Neural progenitor cell (in vitro differentiated cells): Measurements from ENCODE around the gene GAPT. TPM values are rescaled to one million over a fixed set of nuclear protein-coding genes. Genes with fewer than 3 reads are reported as not detected.
A peak's percentile ranks its signal among the peaks of the same experiment; 100 is the strongest.
"Not testable (repeated sequence)": the region's sequence is repeated elsewhere in the genome, so short reads cannot be mapped to it uniquely, and the experiment has no call there.

Source experiments
- DNase-seq: peaks from one replicate; pipeline ENCODE4 v3.0.0-alpha.2; 2016; ENCODE audit warnings: low spot score
- H2AFZ ChIP-seq: fragments of 200-600 bp; sonication (generic); replicated peaks from 2 replicates; pipeline ENCODE4 v1.6.1; 2016; ENCODE audit warnings: antibody characterized with exemption
- H3F3A ChIP-seq: fragments of 200-600 bp; sonication (generic); 2 replicates; pipeline ENCODE4 v1.6.1; 2016; ENCODE audit warnings: antibody characterized with exemption, low read depth
- H3K27ac ChIP-seq: fragments of 200-600 bp; sonication (generic); 2 replicates; pipeline ENCODE4 v1.5.1; 2016; ENCODE audit warnings: mild to moderate bottlenecking
- H3K27me3 ChIP-seq: fragments of 200-600 bp; sonication (generic); 2 replicates; pipeline ENCODE4 v1.6.1; 2016; ENCODE audit warnings: mild to moderate bottlenecking, moderate library complexity
- H3K36me3 ChIP-seq: fragments of 200-600 bp; sonication (generic); 2 replicates; pipeline ENCODE4 v1.5.1; 2016
- H3K4me1 ChIP-seq: fragments of 200-600 bp; sonication (generic); 2 replicates; pipeline ENCODE4 v1.6.1; 2016; ENCODE audit warnings: mixed run types
- H3K4me2 ChIP-seq: fragments of 200-600 bp; sonication (generic); 2 replicates; pipeline ENCODE4 v1.6.1; 2016
- H3K4me3 ChIP-seq: fragments of 200-600 bp; sonication (generic); 2 replicates; pipeline ENCODE4 v1.5.1; 2016
- H3K79me2 ChIP-seq: fragments of 200-600 bp; sonication (generic); 2 replicates; pipeline ENCODE4 v1.6.1; 2016; ENCODE audit warnings: low read depth
- H3K9ac ChIP-seq: fragments of 200-600 bp; sonication (generic); 2 replicates; pipeline ENCODE4 v1.6.1; 2016
- H3K9me3 ChIP-seq: fragments of 200-600 bp; sonication (generic); 2 replicates; pipeline ENCODE4 v1.5.1; 2016; ENCODE audit warnings: low read depth
- H4K20me1 ChIP-seq: fragments of 200-600 bp; sonication (generic); 2 replicates; pipeline ENCODE4 v1.6.1; 2016; ENCODE audit warnings: low read depth
- H3K27ac Mint-ChIP-seq: 3 replicates; pipeline ENCODE4 v1.8.0; 2021; ENCODE audit warnings: mixed read lengths
- H3K27me3 Mint-ChIP-seq: 2 replicates; pipeline ENCODE4 v1.8.0; 2022; ENCODE audit warnings: low read depth, mild to moderate bottlenecking, inconsistent platforms, moderate library complexity, mixed read lengths; ENCODE audit not compliant: insufficient read depth
- H3K36me3 Mint-ChIP-seq: 3 replicates; pipeline ENCODE4 v1.8.0; 2021; ENCODE audit warnings: mixed read lengths
- H3K4me1 Mint-ChIP-seq: 3 replicates; pipeline ENCODE4 v1.8.0; 2021; ENCODE audit warnings: mixed read lengths
- H3K4me3 Mint-ChIP-seq: 3 replicates; pipeline ENCODE4 v1.8.0; 2021; ENCODE audit warnings: mild to moderate bottlenecking, moderate library complexity, mixed read lengths
- H3K9me3 Mint-ChIP-seq: 3 replicates; pipeline ENCODE4 v1.8.0; 2020; ENCODE audit warnings: mixed read lengths
- CTCF ChIP-seq: fragments of 200-600 bp; sonication (generic); IDR thresholded peaks from 2 replicates; pipeline ENCODE4 v1.5.1; 2017; ENCODE audit warnings: antibody characterized with exemption, mild to moderate bottlenecking
- EZH2 ChIP-seq: fragments of 200-600 bp; sonication (generic); IDR thresholded peaks from 2 replicates; pipeline ENCODE4 v1.6.1; 2017; ENCODE audit warnings: antibody characterized with exemption, mild to moderate bottlenecking, moderate library complexity
- EZH2phosphoT487 ChIP-seq: fragments of 200-600 bp; sonication (generic); IDR thresholded peaks from 2 replicates; pipeline ENCODE4 v1.6.1; 2017; ENCODE audit warnings: antibody characterized with exemption
- total RNA-seq: library from RNA; depleted of rRNA; stranded (reverse); fragments of >200 nt; gene quantifications from 2 replicates; pipeline ENCODE4 v1.2.3, GENCODE V29; 2015; ENCODE audit warnings: low replicate concordance

Gene GAPT
- total RNA-seq, 1 donor from 2014 or later = not detected

DNA sequence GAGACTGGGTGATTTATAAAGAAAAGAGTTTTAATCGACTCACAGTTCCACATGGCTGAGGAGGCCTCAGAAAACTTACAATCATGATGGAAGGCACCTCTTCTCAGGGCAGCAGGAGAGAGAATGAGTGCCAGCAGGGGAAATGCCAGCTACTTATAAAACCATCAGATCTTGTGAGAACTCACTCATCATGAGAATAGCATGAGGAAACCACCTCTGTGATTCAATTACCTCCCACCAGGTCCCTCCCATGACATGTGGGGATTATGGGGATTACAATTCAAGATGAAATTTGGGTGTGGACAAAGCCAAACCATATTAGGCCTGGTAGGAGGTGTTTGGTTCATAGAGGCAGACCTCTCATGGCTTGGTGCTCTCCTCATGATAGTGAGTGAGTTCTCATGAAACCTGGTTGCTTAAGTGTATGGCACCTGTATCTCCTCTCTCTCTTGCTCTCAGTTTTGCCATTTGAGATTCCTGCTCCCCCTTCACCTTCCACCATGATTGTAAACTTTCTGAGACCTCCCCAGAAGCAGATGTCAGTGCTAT, 39.8 kb downstream of the GAPT start:
- no peaks in the 10 kb centered on the region for H4K20me1 ChIP-seq
- H3K79me2 ChIP-seq = no peaks in the 10 kb centered on the region
- H3K4me1 Mint-ChIP-seq = no peaks in the 10 kb centered on the region
- no peaks in the 10 kb centered on the region for H3K36me3 ChIP-seq
- no peak overlapping the region for H3K4me2 ChIP-seq
- H3K4me1 ChIP-seq = no peaks in the 10 kb centered on the region
- no peaks in the 10 kb centered on the region for H3F3A ChIP-seq
- H3K36me3 Mint-ChIP-seq = no peaks in the 10 kb centered on the region
- H3K9ac ChIP-seq = no peak overlapping the region
- no peak overlapping the region for H3K27ac Mint-ChIP-seq
- H3K9me3 Mint-ChIP-seq = peaks cover 4% of the 10 kb centered on the region
- H3K9me3 ChIP-seq = no peaks in the 10 kb centered on the region
- DNase-seq = no peak
- TF ChIP-seq EZH2 = no peak
- TF ChIP-seq CTCF = no peak
- no peak for TF ChIP-seq EZH2phosphoT487
- no peak overlapping the region for H3K4me3 Mint-ChIP-seq
- no peaks in the 10 kb centered on the region for H3K27me3 ChIP-seq
- H2AFZ ChIP-seq = no peak overlapping the region
- no peak overlapping the region for H3K4me3 ChIP-seq
- no peak overlapping the region for H3K27ac ChIP-seq
- peaks cover 5% of the 10 kb centered on the region for H3K27me3 Mint-ChIP-seq

DNA sequence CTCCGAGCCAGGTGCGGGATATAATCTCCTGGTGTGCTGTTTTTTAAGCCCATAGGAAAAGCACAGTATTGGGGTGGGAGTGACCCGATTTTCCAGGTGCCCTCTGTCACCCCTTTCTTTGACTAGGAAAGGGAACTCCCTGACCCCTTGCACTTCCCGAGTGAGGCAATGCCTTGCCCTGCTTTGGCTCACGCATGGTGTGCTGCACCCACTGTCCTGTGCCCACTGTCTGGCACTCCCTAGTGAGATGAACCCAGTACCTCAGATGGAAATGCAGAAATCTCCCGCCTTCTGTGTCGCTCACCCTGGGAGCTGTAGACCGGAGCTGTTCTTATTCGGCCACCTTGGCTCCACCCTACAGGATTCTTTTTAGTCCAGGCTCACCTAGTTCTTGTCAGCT, 50.7 kb downstream of the GAPT start:
- Mint-ChIP-seq H3K4me1 (peaks cover 14% of the 10 kb centered on the region), H3K9me3 (peaks cover 21% of the 10 kb centered on the region)
- not testable (repeated sequence) for H3K27ac Mint-ChIP-seq

DNA sequence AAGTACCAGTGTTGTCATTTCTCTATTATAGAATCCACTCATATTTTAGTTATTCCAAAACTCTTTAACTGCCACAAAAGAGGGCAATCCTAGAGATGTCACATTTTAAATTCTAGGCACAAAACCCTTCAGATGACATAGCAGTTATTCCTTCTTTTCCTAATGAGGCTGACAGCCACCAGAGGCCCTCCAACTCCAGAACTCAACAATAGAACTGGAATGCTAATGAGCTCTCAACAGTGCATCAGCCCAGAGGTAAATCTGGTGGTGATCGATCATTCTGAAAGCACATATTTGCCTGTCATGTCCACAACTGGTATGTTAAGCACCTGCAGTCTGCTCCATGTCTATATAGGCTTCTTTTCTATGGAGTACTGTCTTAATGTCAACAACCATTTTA, 51.5 kb downstream of the GAPT start:
- no peaks in the 10 kb centered on the region for H3K79me2 ChIP-seq
- no peaks in the 10 kb centered on the region for H3K9me3 ChIP-seq
- H3K36me3 ChIP-seq = no peaks in the 10 kb centered on the region
- Mint-ChIP-seq H3K9me3 (peaks cover 21% of the 10 kb centered on the region), H3K4me3 (no peak overlapping the region), H3K36me3 (no peaks in the 10 kb centered on the region), H3K27me3 (no peaks in the 10 kb centered on the region), H3K4me1 (peaks cover 14% of the 10 kb centered on the region), H3K27ac (no peak overlapping the region)
- H3F3A ChIP-seq = no peaks in the 10 kb centered on the region
- H3K27me3 ChIP-seq = no peaks in the 10 kb centered on the region
- H3K4me1 ChIP-seq = no peaks in the 10 kb centered on the region
- H3K27ac ChIP-seq = no peak overlapping the region
- no peaks in the 10 kb centered on the region for H4K20me1 ChIP-seq
- H3K4me3 ChIP-seq = no peak overlapping the region
- peak; percentile 41 for DNase-seq
- H3K9ac ChIP-seq = no peak overlapping the region
- no peak for TF ChIP-seq EZH2phosphoT487
- TF ChIP-seq CTCF = peak; percentile 11
- TF ChIP-seq EZH2 = no peak
- no peak overlapping the region for H3K4me2 ChIP-seq
- no peak overlapping the region for H2AFZ ChIP-seq

More for the DNA sequence above, 50.7 kb downstream of the GAPT start:
- H3K9me3 ChIP-seq, H3K27me3 ChIP-seq, H3K79me2 ChIP-seq, H4K20me1 ChIP-seq, H3K36me3 Mint-ChIP-seq, H3K4me2 ChIP-seq, H3K9ac ChIP-seq, H3K4me3 ChIP-seq, DNase-seq, H3K27me3 Mint-ChIP-seq, H3K4me1 ChIP-seq, H2AFZ ChIP-seq, H3K36me3 ChIP-seq, H3K27ac ChIP-seq, H3K4me3 Mint-ChIP-seq, H3F3A ChIP-seq: not testable (repeated sequence)

GRCh38 chr5:58543723-58544122, 52.5 kb downstream of the GAPT start:
- Histone ChIP-seq H3K4me3 (no peak overlapping the region), H3K4me1 (no peaks in the 10 kb centered on the region), H3K36me3 (no peaks in the 10 kb centered on the region), H3K9ac (no peak overlapping the region), H3K4me2 (no peak overlapping the region), H3K27me3 (no peaks in the 10 kb centered on the region), H3F3A (no peaks in the 10 kb centered on the region), H3K9me3 (no peaks in the 10 kb centered on the region), H2AFZ (no peak overlapping the region), H4K20me1 (no peaks in the 10 kb centered on the region), H3K27ac (no peak overlapping the region), H3K79me2 (no peaks in the 10 kb centered on the region)
- DNase-seq = no peak
- no peak overlapping the region for H3K4me3 Mint-ChIP-seq
- peaks cover 17% of the 10 kb centered on the region for H3K9me3 Mint-ChIP-seq
- no peaks in the 10 kb centered on the region for H3K36me3 Mint-ChIP-seq
- H3K27ac Mint-ChIP-seq = no peak overlapping the region
- peaks cover 18% of the 10 kb centered on the region for H3K4me1 Mint-ChIP-seq
- TF ChIP-seq CTCF (no peak), EZH2 (no peak), EZH2phosphoT487 (no peak)
- H3K27me3 Mint-ChIP-seq = no peaks in the 10 kb centered on the region
